ENCODE measurements around the gene TMEM225. TPM values are rescaled to one million over a fixed set of nuclear protein-coding genes. Genes with fewer than 3 reads are reported as not detected.

Gene TMEM225
- total RNA-seq, 1 donor from 2014 or later = not detected

GRCh38 chr11:123841174-123841573, 44.3 kb downstream of the TMEM225 start:
- H3K27me3 Mint-ChIP-seq (ENCODE audit: low read depth) = peaks cover 3% of the 10 kb centered on the region
- H3K4me3 Mint-ChIP-seq (ENCODE audit: unreplicated experiment) = no peak overlapping the region
- H3K36me3 Mint-ChIP-seq (ENCODE audit: low read depth) = no peaks in the 10 kb centered on the region
- H3K4me1 Mint-ChIP-seq (ENCODE audit: low read depth) = no peaks in the 10 kb centered on the region
- no peak overlapping the region for H3K27ac Mint-ChIP-seq (ENCODE audit: unreplicated experiment)
- TF ChIP-seq, protein P1, sequence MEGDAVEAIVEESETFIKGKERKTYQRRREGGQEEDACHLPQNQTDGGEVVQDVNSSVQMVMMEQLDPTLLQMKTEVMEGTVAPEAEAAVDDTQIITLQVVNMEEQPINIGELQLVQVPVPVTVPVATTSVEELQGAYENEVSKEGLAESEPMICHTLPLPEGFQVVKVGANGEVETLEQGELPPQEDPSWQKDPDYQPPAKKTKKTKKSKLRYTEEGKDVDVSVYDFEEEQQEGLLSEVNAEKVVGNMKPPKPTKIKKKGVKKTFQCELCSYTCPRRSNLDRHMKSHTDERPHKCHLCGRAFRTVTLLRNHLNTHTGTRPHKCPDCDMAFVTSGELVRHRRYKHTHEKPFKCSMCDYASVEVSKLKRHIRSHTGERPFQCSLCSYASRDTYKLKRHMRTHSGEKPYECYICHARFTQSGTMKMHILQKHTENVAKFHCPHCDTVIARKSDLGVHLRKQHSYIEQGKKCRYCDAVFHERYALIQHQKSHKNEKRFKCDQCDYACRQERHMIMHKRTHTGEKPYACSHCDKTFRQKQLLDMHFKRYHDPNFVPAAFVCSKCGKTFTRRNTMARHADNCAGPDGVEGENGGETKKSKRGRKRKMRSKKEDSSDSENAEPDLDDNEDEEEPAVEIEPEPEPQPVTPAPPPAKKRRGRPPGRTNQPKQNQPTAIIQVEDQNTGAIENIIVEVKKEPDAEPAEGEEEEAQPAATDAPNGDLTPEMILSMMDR (IDR thresholded peaks at IDR 0.05) = no peak
- no peaks in the 10 kb centered on the region for H3K9me3 Mint-ChIP-seq (ENCODE audit: low read depth)
- no peak for DNase-seq (ENCODE audit: low spot score)

GRCh38 chr11:123839131-123839530, 46.3 kb downstream of the TMEM225 start:
- no peaks in the 10 kb centered on the region for H3K4me1 Mint-ChIP-seq (ENCODE audit: low read depth)
- no peak for DNase-seq (ENCODE audit: low spot score)
- no peaks in the 10 kb centered on the region for H3K27me3 Mint-ChIP-seq (ENCODE audit: low read depth)
- no peak overlapping the region for H3K27ac Mint-ChIP-seq (ENCODE audit: unreplicated experiment)
- H3K36me3 Mint-ChIP-seq (ENCODE audit: low read depth) = no peaks in the 10 kb centered on the region
- TF ChIP-seq, protein P1 (IDR thresholded peaks at IDR 0.05) = no peak
- H3K9me3 Mint-ChIP-seq (ENCODE audit: low read depth) = no peaks in the 10 kb centered on the region
- H3K4me3 Mint-ChIP-seq (ENCODE audit: unreplicated experiment) = no peak overlapping the region

- Mint-ChIP-seq H3K4me3 (ENCODE audit: unreplicated experiment) (no peak overlapping the region), H3K36me3 (ENCODE audit: low read depth) (no peaks in the 10 kb centered on the region), H3K27me3 (ENCODE audit: low read depth) (no peaks in the 10 kb centered on the region), H3K4me1 (ENCODE audit: low read depth) (no peaks in the 10 kb centered on the region), H3K9me3 (ENCODE audit: low read depth) (no peaks in the 10 kb centered on the region), H3K27ac (ENCODE audit: unreplicated experiment) (no peak overlapping the region)
- DNase-seq (ENCODE audit: low spot score) = no peak
- TF ChIP-seq, protein P1 (IDR thresholded peaks at IDR 0.05) = no peak
Measured at GRCh38 chr11:123838659-123839058, 46.8 kb downstream of the TMEM225 start.

- DNase-seq (ENCODE audit: low spot score) = no peak
Measured at GRCh38 chr11:123838199-123838598, 47.3 kb downstream of the TMEM225 start.

DNA sequence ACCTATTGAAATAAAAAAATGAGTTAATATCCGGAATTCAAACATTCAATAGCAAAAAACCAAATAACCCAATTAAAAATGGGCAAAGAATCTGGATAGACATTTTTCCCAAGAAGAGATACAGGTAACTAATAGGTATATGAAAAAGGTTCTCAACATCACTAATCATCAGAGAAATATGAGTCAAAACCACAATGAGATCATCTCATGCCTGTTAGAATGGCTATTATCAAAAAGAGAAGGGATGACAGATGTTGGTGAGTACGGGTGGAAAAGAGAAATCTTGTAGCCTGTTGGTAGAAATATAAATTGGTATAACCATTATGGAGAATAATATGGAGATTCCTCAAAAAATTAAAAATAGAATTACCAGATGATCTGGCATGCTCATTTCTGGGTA, 52.4 kb downstream of the TMEM225 start:
- Mint-ChIP-seq H3K4me3 (ENCODE audit: unreplicated experiment) (no peak overlapping the region), H3K27ac (ENCODE audit: unreplicated experiment) (no peak overlapping the region), H3K27me3 (ENCODE audit: low read depth) (no peaks in the 10 kb centered on the region), H3K9me3 (ENCODE audit: low read depth) (peaks cover 3% of the 10 kb centered on the region), H3K36me3 (ENCODE audit: low read depth) (no peaks in the 10 kb centered on the region), H3K4me1 (ENCODE audit: low read depth) (no peaks in the 10 kb centered on the region)
- DNase-seq (ENCODE audit: low spot score) = no peak
- TF ChIP-seq, protein P1 (IDR thresholded peaks at IDR 0.05) = no peak

More at GRCh38 chr11:123838199-123838598, 47.3 kb downstream of the TMEM225 start:
- no peaks in the 10 kb centered on the region for H3K36me3 Mint-ChIP-seq (ENCODE audit: low read depth)
- no peak overlapping the region for H3K27ac Mint-ChIP-seq (ENCODE audit: unreplicated experiment)
- TF ChIP-seq, protein P1 (IDR thresholded peaks at IDR 0.05) = no peak
- no peaks in the 10 kb centered on the region for H3K9me3 Mint-ChIP-seq (ENCODE audit: low read depth)
- no peaks in the 10 kb centered on the region for H3K27me3 Mint-ChIP-seq (ENCODE audit: low read depth)
- H3K4me3 Mint-ChIP-seq (ENCODE audit: unreplicated experiment) = no peak overlapping the region
- H3K4me1 Mint-ChIP-seq (ENCODE audit: low read depth) = no peaks in the 10 kb centered on the region

Other genes with a start within 250 kb of the TMEM225 start
- gene SCN3B, start 231.0 kb downstream of the TMEM225 start, total RNA-seq = 0.15 to 0.62 TPM (median 0.45 TPM) in 3 replicates
- 7.4 to 10.0 TPM (median 8.3 TPM) in 3 replicates for gene ZNF202, start 144.0 kb downstream of the TMEM225 start, total RNA-seq
- gene OR6X1, start 131.2 kb downstream of the TMEM225 start, total RNA-seq = not detected in 3 replicates
- not detected in 3 replicates for gene OR6M1, start 79.3 kb downstream of the TMEM225 start, total RNA-seq
- gene OR8D4, start 16.5 kb upstream of the TMEM225 start, total RNA-seq = not detected in 3 replicates
- gene OR4D5, start 53.9 kb upstream of the TMEM225 start, total RNA-seq = not detected in 3 replicates
- not detected in 3 replicates for gene OR6T1, start 58.2 kb upstream of the TMEM225 start, total RNA-seq
- gene OR10S1, start 92.1 kb upstream of the TMEM225 start, total RNA-seq = not detected in 3 replicates
- not detected in 3 replicates for gene OR10G6, start 109.5 kb upstream of the TMEM225 start, total RNA-seq
- not detected in 3 replicates for gene OR10G4, start 127.3 kb upstream of the TMEM225 start, total RNA-seq
- gene OR10G9, start 137.3 kb upstream of the TMEM225 start, total RNA-seq = not detected in 3 replicates
- gene OR10G8, start 141.1 kb upstream of the TMEM225 start, total RNA-seq = not detected in 3 replicates
- not detected in 3 replicates for gene OR10G7, start 155.7 kb upstream of the TMEM225 start, total RNA-seq
- gene VWA5A, start 229.8 kb upstream of the TMEM225 start, total RNA-seq = 2.7 to 11.0 TPM (median 3.1 TPM) in 3 replicates

All from chondrocyte (in vitro differentiated cells).